Naive thymus-derived CD4-positive, alpha-beta T cell (primary cell): ENCODE results near the gene FOXS1. TPM values are rescaled to one million over a fixed set of nuclear protein-coding genes. Genes with fewer than 3 reads are reported as not detected.

Experiments
- ATAC-seq: fragments of 150-1000 bp; cut with Tn5 transposase; 2 replicates; pipeline ENCODE4 v1.10.0; 2021; ENCODE audit warnings: mild to moderate bottlenecking, moderate library complexity
- CTCF ChIA-PET: fragments of 350-600 bp; sonication (Branson Sonifier 250); formaldehyde crosslinking; loops from one replicate; lab custom pipeline; 2021; ENCODE audit warnings: antibody characterized with exemption; lab: Charles Lee
- POLR2A ChIA-PET: fragments of 350-600 bp; sonication (Branson Sonifier 250); formaldehyde crosslinking; loops from one replicate; lab custom pipeline; 2021; ENCODE audit warnings: antibody characterized with exemption, inconsistent platforms; lab: Charles Lee
- DNase-seq, 9 donors: peaks; one replicate each; pipeline versions ENCODE4 v3.0.0 to v3.0.0-alpha.2; 2020 to 2022; ENCODE audit warnings: mixed read lengths in 1 of 9
- H3K27ac ChIP-seq: one replicate; pipeline ENCODE4 v1.7.0; 2013; ENCODE audit warnings: mild to moderate bottlenecking, low read depth, low read length, moderate library complexity
- H3K27me3 ChIP-seq, 2 donors: one replicate each; pipeline ENCODE4 v1.7.0; 2013; ENCODE audit warnings: low read length in 2 of 2, mild to moderate bottlenecking in 2 of 2, moderate library complexity in 2 of 2; ENCODE audit not compliant: control insufficient read depth in 2 of 2, insufficient read depth in 2 of 2
- H3K36me3 ChIP-seq, 3 experiments: 1 replicate in 2 of 3; 2 replicates in 1 of 3; pipeline ENCODE4 v1.7.0; 2013; ENCODE audit warnings: low read length in 3 of 3, mild to moderate bottlenecking in 3 of 3, moderate library complexity in 1 of 3; ENCODE audit not compliant: insufficient read depth in 3 of 3, control insufficient read depth in 2 of 3
- H3K4me1 ChIP-seq, 2 donors: one replicate each; pipeline ENCODE4 v1.7.0; 2013; ENCODE audit warnings: low read length in 2 of 2, mild to moderate bottlenecking in 2 of 2, moderate library complexity in 1 of 2; ENCODE audit not compliant: control insufficient read depth in 2 of 2, insufficient read depth in 2 of 2
- H3K4me3 ChIP-seq: 2 replicates; pipeline ENCODE4 v1.7.0; 2013; ENCODE audit warnings: mild to moderate bottlenecking, low read length
- H3K9me3 ChIP-seq, 3 experiments: 1 replicate in 2 of 3; 2 replicates in 1 of 3; pipeline ENCODE4 v1.7.0; 2013; ENCODE audit warnings: low read length in 3 of 3; ENCODE audit not compliant: control insufficient read depth in 2 of 3
- H3K27ac Mint-ChIP-seq, 9 donors: one replicate each; pipeline ENCODE4 v1.8.0; 2020 to 2022; ENCODE audit warnings: mixed read lengths in 9 of 9, mild to moderate bottlenecking in 8 of 9, moderate library complexity in 5 of 9, inconsistent platforms in 2 of 9
- H3K27me3 Mint-ChIP-seq, 5 donors: one replicate each; pipeline ENCODE4 v1.8.0; 2021 to 2022; ENCODE audit warnings: mixed read lengths in 5 of 5, mild to moderate bottlenecking in 1 of 5
- H3K36me3 Mint-ChIP-seq, 5 donors: one replicate each; pipeline ENCODE4 v1.8.0; 2020 to 2022; ENCODE audit warnings: mixed read lengths in 5 of 5, mild to moderate bottlenecking in 3 of 5, inconsistent platforms in 1 of 5
- H3K4me1 Mint-ChIP-seq, 7 donors: one replicate each; pipeline ENCODE4 v1.8.0; 2020 to 2022; ENCODE audit warnings: mixed read lengths in 7 of 7, mild to moderate bottlenecking in 3 of 7, inconsistent platforms in 1 of 7
- H3K4me3 Mint-ChIP-seq, 10 donors: one replicate each; pipeline ENCODE4 v1.8.0; 2020 to 2022; ENCODE audit warnings: mild to moderate bottlenecking in 10 of 10, mixed read lengths in 10 of 10, moderate library complexity in 6 of 10, inconsistent platforms in 2 of 10
- H3K9me3 Mint-ChIP-seq, 11 donors: one replicate each; pipeline ENCODE4 v1.8.0; 2020 to 2022; ENCODE audit warnings: mixed read lengths in 11 of 11, mild to moderate bottlenecking in 4 of 11, inconsistent platforms in 1 of 11, moderate library complexity in 1 of 11
- intact Hi-C, 2 donors: fragments of 100-400 bp; cut with micrococcal nuclease; formaldehyde crosslinking; loops; one replicate each; pipeline ENCODE4 v1.15.1; 2023
- polyA plus RNA-seq, 2 donors: library from polyadenylated mRNA; unstranded; fragments of 300-500 nt; fragmentation: Illumina TruSeq; gene quantifications; one replicate each; pipeline ENCODE4 v1.2.3, GENCODE V29; 2021
- total RNA-seq, 6 experiments: library from RNA in 5 of 6; stranded (reverse) in 5 of 6; gene quantifications; 1 replicate in 5 of 6; 2 replicates in 1 of 6; pipeline ENCODE4 v1.2.3 and lab custom pipeline; 2021 to 2026

Gene FOXS1
- total and polyA plus RNA-seq, 7 experiments from 2014 or later, result not detected

DNA sequence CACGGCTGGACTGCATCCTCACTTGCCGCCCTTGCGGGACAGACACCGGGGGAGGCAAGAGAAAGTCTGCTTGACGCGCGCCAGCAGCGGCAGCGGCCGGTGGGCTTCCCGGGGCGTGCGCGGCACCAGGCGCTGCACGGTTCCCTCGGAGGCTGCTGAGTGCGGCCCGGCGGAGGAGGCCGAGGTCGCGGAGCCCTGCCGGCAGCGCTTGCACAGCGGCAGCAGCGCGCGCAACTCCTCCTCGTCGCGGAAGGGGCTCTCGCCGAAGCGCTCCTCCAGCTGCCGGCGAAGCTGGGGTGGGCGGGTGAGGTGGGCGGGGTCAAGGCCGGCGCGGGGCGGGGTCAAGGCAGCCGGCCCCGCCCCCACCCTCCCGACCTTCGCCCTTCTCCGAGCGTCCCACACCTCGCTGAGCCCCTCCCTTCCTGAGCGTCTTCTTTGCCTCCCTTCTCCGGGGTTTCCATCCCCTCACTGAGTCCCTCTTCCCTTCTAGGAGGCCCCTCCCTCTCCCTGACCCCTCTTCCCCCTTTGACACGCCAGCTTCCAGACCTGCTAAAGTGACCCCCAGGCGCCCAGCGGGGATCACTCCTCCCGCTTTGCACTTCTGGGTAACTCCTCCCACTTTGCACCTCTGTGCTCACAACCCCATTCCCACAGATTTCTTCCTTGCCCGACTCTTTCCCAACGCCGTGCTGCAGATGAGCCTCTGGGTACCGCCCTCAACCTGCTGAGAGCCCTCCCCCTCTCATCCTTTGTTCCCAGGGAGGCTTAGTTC is 16.2 kb upstream of the FOXS1 start:
- ChIA-PET CTCF (no interaction called here), POLR2A (interaction anchor here (0.6 kb wide), 1 partner anchor 90 kb away, joined by 3 read pairs; the partner anchor contains the start of gene PDRG1)
- H3K27me3 ChIP-seq, result peaks cover 0 to 10% of the 10 kb centered on the region in 2 donors
- ATAC-seq (peak; percentile 88), DNase-seq (peak; percentile 18 to 63 (median 49))
- Mint-ChIP-seq H3K27me3 (peaks cover 17 to 51% (median 31%) of the 10 kb centered on the region in 5 donors), H3K27ac (peak overlapping the region in 1 of 9 donors; percentile 24), H3K4me1 (peaks cover 5 to 22% (median 11%) of the 10 kb centered on the region in 7 donors), H3K36me3 (no peaks in the 10 kb centered on the region), H3K4me3 (peak overlapping the region; percentile 44 to 88 (median 69)), H3K9me3 (peaks cover 0 to 2% (median 0%) of the 10 kb centered on the region in 11 donors)
- intact Hi-C loops, result loop anchor here (1.0 to 2.0 kb wide), 3 partner anchors 19 to 107 kb away; partner anchors contain the start of gene XKR7 (in 1 of the 2)
- no peaks in the 10 kb centered on the region for H3K9me3 ChIP-seq
- peaks cover 4 to 12% of the 10 kb centered on the region in 2 donors for H3K4me1 ChIP-seq
- H3K36me3 ChIP-seq, result no peaks in the 10 kb centered on the region
- no peak overlapping the region for H3K27ac ChIP-seq
- H3K4me3 ChIP-seq, result peak overlapping the region; percentile 48

DNA sequence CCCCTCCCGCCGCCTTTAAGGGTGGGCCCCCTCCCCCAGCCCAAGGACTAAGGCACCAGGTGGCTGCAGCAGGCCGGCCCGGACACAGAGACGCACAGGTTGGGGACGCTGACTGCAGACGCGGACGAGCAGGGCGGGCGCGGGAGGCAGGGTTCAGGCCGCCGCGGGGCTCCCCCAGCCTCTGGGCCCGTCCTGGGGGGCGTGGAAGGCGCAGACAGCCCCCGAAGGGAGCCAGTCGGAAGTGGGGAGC is 15.7 kb upstream of the FOXS1 start:
- ChIA-PET POLR2A (no interaction called here), CTCF (interaction anchor here (0.5 kb wide), 1 partner anchor 176 kb away, joined by 3 read pairs; no protein-coding TSS in a partner anchor)
- no peaks in the 10 kb centered on the region for H3K36me3 ChIP-seq
- peak overlapping the region; percentile 48 for H3K4me3 ChIP-seq
- peak overlapping the region in 7 of 10 donors; percentile 25 to 88 (median 44) for H3K4me3 Mint-ChIP-seq
- H3K27ac Mint-ChIP-seq, result no peak overlapping the region
- ATAC-seq (peak; percentile 23), DNase-seq (no peak)
- intact Hi-C loops, result loop anchor here (1.0 to 2.0 kb wide), 3 partner anchors 19 to 107 kb away; partner anchors contain the start of gene XKR7 (in 1 of the 2)
- H3K4me1 Mint-ChIP-seq, result peaks cover 5 to 22% (median 11%) of the 10 kb centered on the region in 7 donors
- H3K9me3 ChIP-seq, result no peaks in the 10 kb centered on the region
- no peak overlapping the region for H3K27ac ChIP-seq
- H3K27me3 ChIP-seq, result peaks cover 0 to 10% of the 10 kb centered on the region in 2 donors
- H3K4me1 ChIP-seq, result peaks cover 4 to 12% of the 10 kb centered on the region in 2 donors
- peaks cover 17 to 49% (median 31%) of the 10 kb centered on the region in 5 donors for H3K27me3 Mint-ChIP-seq
- H3K9me3 Mint-ChIP-seq, result peaks cover 0 to 2% (median 0%) of the 10 kb centered on the region in 11 donors
- no peaks in the 10 kb centered on the region for H3K36me3 Mint-ChIP-seq

GRCh38 chr20:31860390-31861134 is 15.2 kb upstream of the FOXS1 start:
- no peak for DNase-seq
- ChIA-PET POLR2A (no interaction called here), CTCF (interaction anchor here (0.5 to 0.9 kb wide), 2 partner anchors 9 to 175 kb away, joined by 3 to 4 read pairs; no protein-coding TSS in a partner anchor)
- peaks cover 4 to 12% of the 10 kb centered on the region in 2 donors for H3K4me1 ChIP-seq
- no peak for ATAC-seq
- intact Hi-C loops, result loop anchor here (1.0 to 2.0 kb wide), 3 partner anchors 20 to 108 kb away; partner anchors contain the start of gene XKR7 (in 1 of the 2)
- no peaks in the 10 kb centered on the region for H3K36me3 Mint-ChIP-seq
- H3K36me3 ChIP-seq, result no peaks in the 10 kb centered on the region
- H3K27ac Mint-ChIP-seq, result no peak overlapping the region
- peak overlapping the region in 9 of 10 donors; percentile 14 to 88 (median 44) for H3K4me3 Mint-ChIP-seq
- peak overlapping the region; percentile 48 for H3K4me3 ChIP-seq
- no peaks in the 10 kb centered on the region for H3K9me3 ChIP-seq
- no peak overlapping the region for H3K27ac ChIP-seq
- H3K27me3 ChIP-seq, result peaks cover 0 to 10% of the 10 kb centered on the region in 2 donors
- peaks cover 5 to 22% (median 11%) of the 10 kb centered on the region in 7 donors for H3K4me1 Mint-ChIP-seq
- peaks cover 17 to 49% (median 31%) of the 10 kb centered on the region in 5 donors for H3K27me3 Mint-ChIP-seq
- H3K9me3 Mint-ChIP-seq, result peaks cover 0 to 2% (median 0%) of the 10 kb centered on the region in 11 donors

GRCh38 chr20:31859998-31860380 is 14.6 kb upstream of the FOXS1 start:
- no peak overlapping the region for H3K27ac Mint-ChIP-seq
- H3K4me3 Mint-ChIP-seq, result peak overlapping the region in 7 of 10 donors; percentile 14 to 88 (median 47)
- H3K27ac ChIP-seq, result no peak overlapping the region
- peaks cover 5 to 22% (median 11%) of the 10 kb centered on the region in 7 donors for H3K4me1 Mint-ChIP-seq
- H3K4me1 ChIP-seq, result peaks cover 4 to 12% of the 10 kb centered on the region in 2 donors
- DNase-seq (no peak), ATAC-seq (no peak)
- peaks cover 17 to 49% (median 31%) of the 10 kb centered on the region in 5 donors for H3K27me3 Mint-ChIP-seq
- POLR2A ChIA-PET, result no interaction called here
- no peaks in the 10 kb centered on the region for H3K36me3 ChIP-seq
- H3K9me3 ChIP-seq, result no peaks in the 10 kb centered on the region
- CTCF ChIA-PET, result interaction anchor here (0.9 kb wide), 1 partner anchor 8 kb away, joined by 4 read pairs; no protein-coding TSS in a partner anchor
- peaks cover 0 to 10% of the 10 kb centered on the region in 2 donors for H3K27me3 ChIP-seq
- H3K9me3 Mint-ChIP-seq, result peaks cover 0 to 2% (median 0%) of the 10 kb centered on the region in 11 donors
- intact Hi-C loops, result loop anchor here in 1 of 2 donors (2.0 to 10.0 kb wide), 2 partner anchors 21 to 655 kb away; no protein-coding TSS in a partner anchor
- no peak overlapping the region for H3K4me3 ChIP-seq
- no peaks in the 10 kb centered on the region for H3K36me3 Mint-ChIP-seq

DNA sequence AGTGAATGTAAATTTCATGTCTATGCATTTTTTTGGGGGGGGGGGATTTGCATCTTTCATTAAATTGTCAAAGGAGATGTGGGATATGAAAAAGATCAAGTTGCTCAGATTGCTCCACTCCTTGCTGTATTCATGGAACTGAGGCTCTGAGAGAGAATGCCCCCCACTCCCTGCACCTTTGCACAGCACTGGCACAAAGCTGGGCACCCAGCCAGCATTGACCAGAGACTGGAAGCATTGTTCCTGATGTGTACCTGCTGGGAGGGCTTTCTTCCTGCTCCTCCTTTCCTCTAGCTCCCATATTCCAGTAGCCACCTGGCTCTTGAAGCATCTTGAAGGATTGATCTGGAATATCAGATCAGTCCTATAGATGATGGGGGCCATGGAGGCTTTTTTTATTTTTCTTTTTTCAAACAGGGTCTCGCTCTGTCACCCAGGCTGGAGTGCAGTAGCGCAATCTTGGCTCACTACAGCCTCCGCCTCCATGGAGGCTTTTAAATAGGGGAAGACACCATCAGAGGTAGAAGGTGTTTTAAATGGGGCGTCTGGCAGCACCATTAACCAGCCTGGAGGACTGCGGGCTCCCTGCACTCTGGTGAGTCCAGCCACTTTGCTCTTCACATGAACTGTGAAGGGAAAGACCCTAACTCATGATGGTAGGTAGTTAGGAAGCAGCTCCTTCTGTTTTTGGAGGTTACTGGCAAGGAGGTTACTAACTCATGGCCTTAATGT is 14.0 kb upstream of the FOXS1 start:
- peak overlapping the region in 5 of 10 donors; percentile 44 to 88 (median 51) for H3K4me3 Mint-ChIP-seq

More for the DNA sequence above, 14.0 kb upstream of the FOXS1 start:
- POLR2A ChIA-PET, result interaction anchor here (0.7 kb wide), 1 partner anchor 79 kb away, joined by 3 read pairs; no protein-coding TSS in a partner anchor
- H3K4me1 ChIP-seq, result peaks cover 4 to 12% of the 10 kb centered on the region in 2 donors
- H3K27ac Mint-ChIP-seq, result no peak overlapping the region
- no peaks in the 10 kb centered on the region for H3K36me3 ChIP-seq
- H3K36me3 Mint-ChIP-seq, result no peaks in the 10 kb centered on the region
- no peak overlapping the region for H3K4me3 ChIP-seq
- DNase-seq, result no peak
- ATAC-seq, result no peak
- peaks cover 5 to 22% (median 11%) of the 10 kb centered on the region in 7 donors for H3K4me1 Mint-ChIP-seq
- H3K27me3 ChIP-seq, result peaks cover 0 to 10% of the 10 kb centered on the region in 2 donors
- H3K9me3 Mint-ChIP-seq, result peaks cover 0 to 2% (median 0%) of the 10 kb centered on the region in 11 donors
- H3K9me3 ChIP-seq, result no peaks in the 10 kb centered on the region
- intact Hi-C loops, result loop anchor here in 1 of 2 donors (10.0 kb wide), 1 partner anchor 655 kb away; no protein-coding TSS in a partner anchor
- H3K27ac ChIP-seq, result no peak overlapping the region
- H3K27me3 Mint-ChIP-seq, result peaks cover 17 to 49% (median 31%) of the 10 kb centered on the region in 5 donors
- CTCF ChIA-PET, result interaction anchor here (0.9 kb wide), 1 partner anchor 8 kb away, joined by 4 read pairs; no protein-coding TSS in a partner anchor
